OCI-LY1 (cell line): Measurements from ENCODE around the gene SGPP1.
A peak's percentile ranks its signal among the peaks of the same experiment; 100 is the strongest.

ENCODE experiments used
- H2AFZ ChIP-seq: fragments of 200-600 bp; sonication (generic), shearing (Covaris generic); 2 replicates; pipeline ENCODE4 v1.6.0; 2014; ENCODE audit warnings: antibody characterized with exemption, mild to moderate bottlenecking, low read length
- H3F3A ChIP-seq: fragments of 200-600 bp; sonication (generic), shearing (Covaris generic); 2 replicates; pipeline ENCODE4 v1.6.0; 2014; ENCODE audit warnings: mild to moderate bottlenecking, antibody characterized with exemption, low read length, moderate library complexity; ENCODE audit not compliant: insufficient read depth
- H3K27ac ChIP-seq: fragments of 200-600 bp; sonication (generic); 2 replicates; pipeline ENCODE4 v1.5.1; 2014; ENCODE audit warnings: low read length, mixed run types, mild to moderate bottlenecking, low read depth; ENCODE audit not compliant: poor library complexity, severe bottlenecking
- H3K27me3 ChIP-seq: fragments of 200-600 bp; sonication (generic); 2 replicates; pipeline ENCODE4 v1.6.0; 2014; ENCODE audit warnings: antibody characterized with exemption, mild to moderate bottlenecking, low read length, moderate library complexity; ENCODE audit not compliant: insufficient read depth
- H3K36me3 ChIP-seq: fragments of 200-600 bp; sonication (generic); 2 replicates; pipeline ENCODE4 v1.6.1; 2014; ENCODE audit warnings: mild to moderate bottlenecking, antibody characterized with exemption, low read length, moderate library complexity, mixed read lengths; ENCODE audit not compliant: insufficient read depth
- H3K4me1 ChIP-seq: fragments of 200-600 bp; sonication (generic); 2 replicates; pipeline ENCODE4 v1.5.1; 2014; ENCODE audit warnings: mild to moderate bottlenecking, low read length, moderate library complexity; ENCODE audit not compliant: insufficient read depth, severe bottlenecking
- H3K4me2 ChIP-seq: fragments of 200-600 bp; sonication (generic), shearing (Covaris generic); 2 replicates; pipeline ENCODE4 v1.6.1; 2014; ENCODE audit warnings: low read length
- H3K4me3 ChIP-seq: fragments of 200-600 bp; sonication (generic); 2 replicates; pipeline ENCODE4 v1.5.1; 2014; ENCODE audit warnings: low read length, low read depth, mild to moderate bottlenecking, mixed read lengths; ENCODE audit not compliant: poor library complexity, severe bottlenecking
- H3K79me2 ChIP-seq: fragments of 200-600 bp; shearing (Covaris generic); 2 replicates; pipeline ENCODE4 v1.6.1; 2016; ENCODE audit warnings: mixed run types, low read length, mixed read lengths; ENCODE audit not compliant: insufficient read depth
- H3K9ac ChIP-seq: fragments of 200-600 bp; sonication (generic), shearing (Covaris generic); 2 replicates; pipeline ENCODE4 v1.6.1; 2014; ENCODE audit warnings: mild to moderate bottlenecking, low read length, mixed read lengths
- H3K9me2 ChIP-seq: fragments of 200-600 bp; sonication (generic), shearing (Covaris generic); 2 replicates; pipeline ENCODE4 v1.6.1; 2014; ENCODE audit warnings: low read depth, mild to moderate bottlenecking, low read length, mixed read lengths
- H3K9me3 ChIP-seq: fragments of 200-600 bp; shearing (Covaris generic); 2 replicates; pipeline ENCODE4 v1.6.1; 2014; ENCODE audit warnings: low read length, mixed read lengths
- H4K20me1 ChIP-seq: fragments of 200-600 bp; sonication (generic), shearing (Covaris generic); 2 replicates; pipeline ENCODE4 v1.6.0; 2016; ENCODE audit warnings: mild to moderate bottlenecking, low read length; ENCODE audit not compliant: insufficient read depth
- EZH2 ChIP-seq: fragments of 200-600 bp; sonication (generic), shearing (Covaris generic); IDR thresholded peaks from 2 replicates; pipeline ENCODE4 v1.8.0; 2017; ENCODE audit warnings: borderline replicate concordance, mixed run types, mild to moderate bottlenecking, antibody characterized with exemption, low read length, moderate library complexity, mixed read lengths
- TF ChIP-seq, protein P1 (sequence below): fragments of 200-600 bp; sonication (generic), shearing (Covaris generic); IDR thresholded peaks from 2 replicates; pipeline ENCODE4 v1.5.1; 2017; ENCODE audit warnings: mild to moderate bottlenecking, antibody characterized with exemption, low read length, moderate library complexity, mixed read lengths

Gene SGPP1

DNA sequence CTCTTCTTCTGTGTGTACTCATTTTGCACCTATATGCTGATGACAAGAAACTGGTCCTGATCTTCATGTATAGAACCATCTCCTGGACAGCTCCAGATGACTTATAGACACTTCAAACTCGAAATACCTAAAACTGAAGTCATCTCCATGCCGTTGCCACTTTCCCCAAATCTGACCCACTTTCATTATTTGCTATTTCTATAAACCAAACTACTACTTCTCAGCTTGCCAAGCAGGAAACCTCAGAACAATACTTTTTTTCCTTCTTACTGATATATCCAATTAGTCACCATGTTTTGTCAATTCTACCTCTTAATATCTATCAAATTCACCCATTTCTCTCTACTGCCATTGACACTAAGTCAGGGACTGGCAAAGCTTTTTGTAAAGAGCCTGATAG lies 14.8 kb downstream of the SGPP1 start:
- no peaks in the 10 kb centered on the region for H3K27me3 ChIP-seq
- no peaks in the 10 kb centered on the region for H3F3A ChIP-seq
- H3K4me1 ChIP-seq = peaks cover 30% of the 10 kb centered on the region
- H3K4me2 ChIP-seq = no peak overlapping the region
- TF ChIP-seq, protein P1, sequence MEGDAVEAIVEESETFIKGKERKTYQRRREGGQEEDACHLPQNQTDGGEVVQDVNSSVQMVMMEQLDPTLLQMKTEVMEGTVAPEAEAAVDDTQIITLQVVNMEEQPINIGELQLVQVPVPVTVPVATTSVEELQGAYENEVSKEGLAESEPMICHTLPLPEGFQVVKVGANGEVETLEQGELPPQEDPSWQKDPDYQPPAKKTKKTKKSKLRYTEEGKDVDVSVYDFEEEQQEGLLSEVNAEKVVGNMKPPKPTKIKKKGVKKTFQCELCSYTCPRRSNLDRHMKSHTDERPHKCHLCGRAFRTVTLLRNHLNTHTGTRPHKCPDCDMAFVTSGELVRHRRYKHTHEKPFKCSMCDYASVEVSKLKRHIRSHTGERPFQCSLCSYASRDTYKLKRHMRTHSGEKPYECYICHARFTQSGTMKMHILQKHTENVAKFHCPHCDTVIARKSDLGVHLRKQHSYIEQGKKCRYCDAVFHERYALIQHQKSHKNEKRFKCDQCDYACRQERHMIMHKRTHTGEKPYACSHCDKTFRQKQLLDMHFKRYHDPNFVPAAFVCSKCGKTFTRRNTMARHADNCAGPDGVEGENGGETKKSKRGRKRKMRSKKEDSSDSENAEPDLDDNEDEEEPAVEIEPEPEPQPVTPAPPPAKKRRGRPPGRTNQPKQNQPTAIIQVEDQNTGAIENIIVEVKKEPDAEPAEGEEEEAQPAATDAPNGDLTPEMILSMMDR = no peak
- TF ChIP-seq EZH2 = no peak
- H3K9me3 ChIP-seq = peaks cover 10% of the 10 kb centered on the region
- H3K9me2 ChIP-seq = no peaks in the 10 kb centered on the region
- no peak overlapping the region for H3K4me3 ChIP-seq
- peaks cover 66% of the 10 kb centered on the region for H3K36me3 ChIP-seq
- H3K9ac ChIP-seq = no peak overlapping the region
- no peak overlapping the region for H3K27ac ChIP-seq
- no peaks in the 10 kb centered on the region for H4K20me1 ChIP-seq
- peaks cover 91% of the 10 kb centered on the region for H3K79me2 ChIP-seq
- no peak overlapping the region for H2AFZ ChIP-seq

DNA sequence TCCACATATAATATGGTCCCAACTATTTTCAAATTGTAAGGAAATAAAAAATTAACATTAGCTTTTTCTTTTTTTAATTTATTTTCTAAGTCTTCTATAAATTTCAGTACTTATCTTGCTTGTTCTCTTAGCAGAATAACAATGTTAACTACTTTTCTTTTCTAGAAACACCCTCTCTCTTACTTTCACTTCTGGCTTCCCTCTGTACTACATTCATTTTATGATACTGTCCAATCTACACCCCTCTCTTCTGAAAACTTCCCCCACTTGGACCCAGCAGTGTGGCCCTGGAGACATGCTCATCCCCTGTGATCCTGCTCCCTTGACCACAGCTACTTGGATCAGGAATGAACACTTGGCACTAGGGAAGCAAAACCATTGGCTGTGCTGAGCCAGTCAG lies 15.7 kb downstream of the SGPP1 start:
- no peak overlapping the region for H3K4me2 ChIP-seq
- peaks cover 56% of the 10 kb centered on the region for H3K36me3 ChIP-seq
- H3K4me3 ChIP-seq = no peak overlapping the region
- peaks cover 91% of the 10 kb centered on the region for H3K79me2 ChIP-seq
- no peaks in the 10 kb centered on the region for H3K27me3 ChIP-seq
- no peak overlapping the region for H2AFZ ChIP-seq
- H3K9me2 ChIP-seq = no peaks in the 10 kb centered on the region
- no peak overlapping the region for H3K9ac ChIP-seq
- H3K4me1 ChIP-seq = peaks cover 36% of the 10 kb centered on the region
- no peaks in the 10 kb centered on the region for H3F3A ChIP-seq
- no peak for TF ChIP-seq EZH2
- TF ChIP-seq, protein P1 = no peak
- no peaks in the 10 kb centered on the region for H4K20me1 ChIP-seq
- peaks cover under 1% of the 10 kb centered on the region; the same call in 1 of the 2 replicates for H3K9me3 ChIP-seq
- no peak overlapping the region for H3K27ac ChIP-seq

DNA sequence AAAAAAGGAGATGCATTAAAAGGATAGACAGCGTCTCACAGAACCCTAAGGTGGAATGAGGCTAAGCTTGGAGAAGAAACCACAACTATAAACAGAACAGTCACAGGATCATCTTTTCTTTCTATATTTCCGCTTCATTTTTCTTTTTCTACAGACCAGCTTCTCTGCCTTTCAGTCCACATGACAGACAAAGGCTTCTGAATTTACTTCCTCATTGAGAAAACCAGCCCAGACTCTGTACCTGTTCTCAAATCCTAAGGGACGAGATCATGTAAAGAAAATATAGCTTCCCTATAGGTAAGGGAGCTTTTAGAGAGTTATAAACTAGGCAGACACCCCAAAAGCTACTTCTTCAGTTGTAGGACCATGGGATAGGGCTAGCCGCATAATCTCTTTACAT lies 17.4 kb downstream of the SGPP1 start:
- Histone ChIP-seq H3K79me2 (peaks cover 95% of the 10 kb centered on the region), H3K4me2 (peak overlapping the region; percentile 53), H3K9ac (no peak overlapping the region), H3K27me3 (no peaks in the 10 kb centered on the region), H3K4me3 (peak overlapping the region; percentile 11), H3K27ac (peak overlapping the region; percentile 50), H3K9me2 (no peaks in the 10 kb centered on the region), H3K9me3 (no peaks in the 10 kb centered on the region), H3F3A (no peaks in the 10 kb centered on the region), H3K36me3 (peaks cover 45% of the 10 kb centered on the region), H2AFZ (no peak overlapping the region), H3K4me1 (peaks cover 50% of the 10 kb centered on the region), H4K20me1 (no peaks in the 10 kb centered on the region)
- TF ChIP-seq, protein P1 = no peak
- no peak for TF ChIP-seq EZH2
